Activated T-cell treated with anti-CD3 and anti-CD28 coated beads, Interleukin-2, amount 50 U/mL, for 24 hours (primary cell): Measurements from ENCODE around the gene PTGFRN.

Experiments used
- DNase-seq: peaks from one replicate; pipeline ENCODE4 v3.0.0-alpha.2; 2020
- H3K27ac Mint-ChIP-seq: 2 replicates; pipeline ENCODE4 v1.8.0; 2020; ENCODE audit warnings: mild to moderate bottlenecking, mixed read lengths
- H3K27me3 Mint-ChIP-seq: 2 replicates; pipeline ENCODE4 v1.8.0; 2020; ENCODE audit warnings: mixed read lengths
- H3K36me3 Mint-ChIP-seq: 2 replicates; pipeline ENCODE4 v1.8.0; 2020; ENCODE audit warnings: low read depth, mixed read lengths
- H3K4me1 Mint-ChIP-seq: 2 replicates; pipeline ENCODE4 v1.8.0; 2020; ENCODE audit warnings: low read depth, mixed read lengths
- H3K4me3 Mint-ChIP-seq: 2 replicates; pipeline ENCODE4 v1.8.0; 2020; ENCODE audit warnings: mild to moderate bottlenecking, moderate library complexity, mixed read lengths
- H3K9me3 Mint-ChIP-seq: 2 replicates; pipeline ENCODE4 v1.8.0; 2020; ENCODE audit warnings: mixed read lengths

PTGFRN gene

DNA sequence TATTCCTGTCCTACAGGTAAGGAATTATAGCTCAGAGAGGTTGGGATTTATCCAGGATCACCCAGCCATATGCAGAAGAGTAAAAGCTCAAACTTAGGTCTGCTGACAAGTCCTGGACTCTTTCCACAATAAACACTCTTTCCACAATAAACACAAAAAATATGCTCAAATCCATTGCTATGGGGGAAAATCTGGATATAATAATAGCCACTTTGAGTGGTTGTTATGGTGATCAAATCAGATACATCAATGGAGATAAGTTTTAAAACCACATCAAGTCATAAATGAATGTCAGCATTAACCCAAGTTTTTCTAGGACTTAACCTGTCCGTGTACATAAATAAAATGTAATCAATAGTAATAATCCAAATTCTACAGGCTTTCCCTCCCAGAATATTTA lies 128.1 kb downstream of the PTGFRN start:
- Mint-ChIP-seq H3K27me3 (no peaks in the 10 kb centered on the region), H3K9me3 (peaks cover 3% of the 10 kb centered on the region), H3K27ac (no peak overlapping the region), H3K36me3 (no peaks in the 10 kb centered on the region), H3K4me3 (no peak overlapping the region), H3K4me1 (peaks cover 5% of the 10 kb centered on the region)
- no peak for DNase-seq

DNA sequence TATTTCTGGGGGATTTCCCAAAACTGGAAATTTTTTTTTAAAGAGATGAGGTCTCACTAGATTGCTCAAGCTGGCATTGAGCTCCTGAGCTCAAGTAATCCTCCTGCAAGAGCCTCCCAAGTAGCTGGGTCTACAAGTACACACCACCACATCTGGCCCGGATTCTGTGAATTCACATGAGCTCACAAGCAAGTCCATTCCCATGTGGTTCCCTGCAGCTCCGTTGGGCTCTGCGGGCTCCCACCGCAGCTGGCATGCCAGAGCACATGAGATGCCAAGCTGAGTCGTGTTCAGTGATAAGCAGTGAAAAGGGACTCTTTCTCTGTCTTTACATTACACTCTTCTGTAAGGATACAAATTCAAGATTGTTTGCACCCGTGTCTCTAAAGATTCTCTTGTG lies 128.5 kb downstream of the PTGFRN start:
- Mint-ChIP-seq H3K27ac (no peak overlapping the region), H3K4me1 (peaks cover 1% of the 10 kb centered on the region), H3K27me3 (no peaks in the 10 kb centered on the region), H3K36me3 (no peaks in the 10 kb centered on the region), H3K4me3 (no peak overlapping the region), H3K9me3 (peaks cover 3% of the 10 kb centered on the region)
- DNase-seq: no peak
